OCI-LY7 (cell line): ENCODE results near the gene UPF3A.

Experiments
- CTCF ChIP-seq: fragments of 200-600 bp; sonication (generic); conservative IDR thresholded peaks from 2 replicates; pipeline ENCODE4 v1.5.1; 2014; ENCODE audit warnings: mild to moderate bottlenecking, antibody characterized with exemption, low read length, moderate library complexity, mixed read lengths
- EZH2phosphoT487 ChIP-seq: fragments of 200-600 bp; sonication (generic); IDR thresholded peaks from 2 replicates; pipeline ENCODE4 v1.6.1; 2018; ENCODE audit warnings: low read depth, borderline replicate concordance, mild to moderate bottlenecking, mixed run types, antibody characterized with exemption, low read length, moderate library complexity, mixed read lengths

- TF ChIP-seq EZH2phosphoT487, result no peak
- no peak for TF ChIP-seq CTCF
Measured at GRCh38 chr13:114330086-114330485, 48.7 kb downstream of the UPF3A start.
